Endometrium (tissue), 2 donors: ENCODE data around the gene SWT1.

Experiments used
- FAIRE-seq: peaks from 2 replicates; lab custom pipeline; 2012; peaks lifted over from hg19 to GRCh38; lab: Jason Lieb, UNC
- donor health status: control.
- donor health status: control.

SWT1 gene

GRCh38 chr1:185156854-185157598 lies at the start of gene SWT1, which contains the start of gene TRMT1L:
TSS of gene SWT1 (plus strand) at chr1:185157167. CDS start at chr1:185160842, 3,675 bp downstream.
TSS of gene TRMT1L (minus strand) at chr1:185156953. CDS start at chr1:185156712, 241 bp downstream.
- peak; percentile 98 for FAIRE-seq

GRCh38 chr1:185108321-185108720 lies 48.6 kb upstream of the SWT1 start:
- no peak for FAIRE-seq

GRCh38 chr1:185110145-185110544 lies 46.8 kb upstream of the SWT1 start:
- FAIRE-seq, result no peak

GRCh38 chr1:185111873-185112272 lies 45.1 kb upstream of the SWT1 start:
- FAIRE-seq, result no peak

GRCh38 chr1:185112356-185112755 lies 44.6 kb upstream of the SWT1 start:
- FAIRE-seq, result no peak

GRCh38 chr1:185129708-185130107 lies 27.3 kb upstream of the SWT1 start:
- FAIRE-seq, result no peak

- FAIRE-seq, result peak; percentile 43
These were observed 24.4 kb upstream of the SWT1 start for GRCh38 chr1:185132534-185132933.

GRCh38 chr1:185137896-185138545 lies 18.9 kb upstream of the SWT1 start:
- no peak for FAIRE-seq

GRCh38 chr1:185139246-185139645 lies 17.7 kb upstream of the SWT1 start:
- no peak for FAIRE-seq

GRCh38 chr1:185144233-185144632 lies 12.7 kb upstream of the SWT1 start:
- FAIRE-seq, result no peak

GRCh38 chr1:185151215-185151614 lies 5.8 kb upstream of the SWT1 start:
- FAIRE-seq, result no peak

GRCh38 chr1:185152187-185152767 lies 4.7 kb upstream of the SWT1 start:
- no peak for FAIRE-seq

GRCh38 chr1:185154912-185155513 lies 2.0 kb upstream of the SWT1 start:
- FAIRE-seq, result no peak

GRCh38 chr1:185155600-185156287 lies 1.2 kb upstream of the SWT1 start:
- FAIRE-seq, result peak; percentile 58

GRCh38 chr1:185156288-185156853 lies 596 bp upstream of the SWT1 start:
- no peak for FAIRE-seq

- no peak for FAIRE-seq
These were observed 839 bp downstream of the SWT1 start for GRCh38 chr1:185157599-185158412.

- no peak for FAIRE-seq
These were observed 1.8 kb downstream of the SWT1 start for GRCh38 chr1:185158800-185159199.

- FAIRE-seq, result no peak
These were observed 3.0 kb downstream of the SWT1 start for GRCh38 chr1:185159966-185160365.

GRCh38 chr1:185162491-185162890 lies 5.5 kb downstream of the SWT1 start:
- FAIRE-seq, result no peak

- no peak for FAIRE-seq
These were observed 9.1 kb downstream of the SWT1 start for GRCh38 chr1:185166106-185166505.

GRCh38 chr1:185170291-185170848 lies 13.4 kb downstream of the SWT1 start:
- peak; percentile 29 for FAIRE-seq
